HTR-8/SVneo (cell line): Measurements from ENCODE around the gene EFNA4.

Source experiments
- DNase-seq: peaks from one replicate; pipeline ENCODE4 v3.0.0; 2011; ENCODE audit warnings: low spot score, mixed read lengths; ENCODE audit not compliant: insufficient read length
- FAIRE-seq: peaks from 2 replicates; lab custom pipeline; 2011; peaks lifted over from hg19 to GRCh38; lab: Jason Lieb, UNC

Gene EFNA4, protein sequence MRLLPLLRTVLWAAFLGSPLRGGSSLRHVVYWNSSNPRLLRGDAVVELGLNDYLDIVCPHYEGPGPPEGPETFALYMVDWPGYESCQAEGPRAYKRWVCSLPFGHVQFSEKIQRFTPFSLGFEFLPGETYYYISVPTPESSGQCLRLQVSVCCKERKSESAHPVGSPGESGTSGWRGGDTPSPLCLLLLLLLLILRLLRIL

DNA sequence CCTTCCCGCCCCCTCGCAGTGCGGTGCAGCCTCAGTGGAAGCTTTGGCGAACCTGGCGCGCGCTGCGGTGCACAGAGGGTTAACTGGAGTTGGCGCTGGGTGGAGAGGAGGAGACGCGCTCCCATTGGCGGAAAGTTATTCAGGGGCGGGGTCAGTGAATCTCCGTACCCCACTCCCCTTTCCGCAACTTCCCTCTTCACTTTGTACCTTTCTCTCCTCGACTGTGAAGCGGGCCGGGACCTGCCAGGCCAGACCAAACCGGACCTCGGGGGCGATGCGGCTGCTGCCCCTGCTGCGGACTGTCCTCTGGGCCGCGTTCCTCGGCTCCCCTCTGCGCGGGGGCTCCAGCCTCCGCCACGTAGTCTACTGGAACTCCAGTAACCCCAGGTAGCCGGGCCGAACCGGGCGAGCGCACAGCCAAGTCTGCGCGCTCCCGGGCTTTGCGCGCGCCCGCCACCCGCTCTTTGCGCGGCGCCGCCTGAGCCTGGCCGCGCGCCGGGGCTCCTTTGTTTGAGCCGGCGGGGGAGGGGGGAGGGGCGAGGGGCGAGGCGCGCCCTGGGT lies at the start of gene EFNA4:
Gene EFNA4, plus strand, starts transcription at position 191 of the 561 bp plus-strand sequence. Its CDS starts 84 bp downstream, at position 275.
- DNase-seq (peak; percentile 86), FAIRE-seq (no peak)

GRCh38 chr1:155014709-155015508 lies 48.6 kb upstream of the EFNA4 start:
- no peak for DNase-seq
- FAIRE-seq: no peak

DNA sequence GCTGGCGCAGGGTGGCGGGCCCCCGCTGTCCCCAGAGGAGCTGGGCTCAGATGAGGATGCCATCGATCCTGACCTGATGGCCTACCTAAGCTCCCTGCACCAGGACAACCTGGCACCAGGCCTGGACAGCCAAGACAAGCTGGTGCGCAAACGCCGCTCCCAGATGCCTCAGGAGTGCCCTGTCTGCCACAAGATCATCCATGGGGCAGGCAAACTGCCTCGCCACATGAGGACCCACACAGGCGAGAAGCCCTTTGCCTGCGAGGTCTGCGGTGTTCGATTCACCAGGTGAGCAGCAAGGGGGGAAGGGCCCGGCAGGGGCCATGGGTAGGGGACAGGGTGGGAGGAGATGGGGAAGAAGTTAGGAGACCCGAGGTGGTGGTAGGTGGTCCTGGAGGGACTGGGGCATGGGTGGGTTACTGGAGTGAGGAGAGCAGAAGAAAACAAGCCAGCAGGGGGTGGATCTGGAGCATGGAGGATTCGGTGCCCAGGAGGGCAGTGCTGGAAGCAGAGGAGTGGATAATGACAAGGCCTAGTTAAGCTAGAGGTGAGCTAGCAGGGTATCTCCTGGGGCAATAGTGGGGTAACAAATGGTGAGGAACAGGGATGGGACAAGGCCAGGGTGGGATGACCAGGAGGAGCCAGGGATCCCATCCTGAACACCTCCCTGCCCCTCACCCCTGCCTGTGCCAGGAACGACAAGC lies 47.9 kb upstream of the EFNA4 start:
- FAIRE-seq: no peak
- no peak for DNase-seq

DNA sequence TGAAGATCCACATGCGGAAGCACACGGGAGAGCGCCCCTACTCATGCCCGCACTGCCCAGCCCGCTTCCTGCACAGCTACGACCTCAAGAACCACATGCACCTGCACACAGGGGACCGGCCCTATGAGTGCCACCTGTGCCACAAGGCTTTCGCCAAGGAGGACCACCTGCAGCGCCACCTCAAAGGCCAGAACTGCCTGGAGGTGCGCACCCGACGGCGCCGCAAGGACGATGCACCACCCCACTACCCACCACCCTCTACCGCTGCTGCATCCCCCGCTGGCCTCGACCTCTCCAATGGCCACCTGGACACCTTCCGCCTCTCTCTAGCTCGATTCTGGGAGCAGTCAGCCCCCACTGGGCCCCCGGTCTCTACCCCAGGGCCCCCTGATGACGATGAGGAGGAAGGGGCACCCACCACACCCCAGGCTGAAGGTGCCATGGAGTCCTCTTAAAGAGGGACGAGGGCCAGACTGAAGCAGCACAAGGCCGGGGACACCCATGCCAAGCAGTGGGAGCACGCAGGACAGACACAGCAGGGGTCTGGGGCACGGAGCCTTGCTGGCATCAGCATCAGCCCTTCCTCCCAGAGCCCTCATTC lies 47.2 kb upstream of the EFNA4 start:
- DNase-seq (no peak), FAIRE-seq (no peak)

GRCh38 chr1:155017041-155017945 lies 46.2 kb upstream of the EFNA4 start:
- DNase-seq (peak; percentile 79), FAIRE-seq (peak; percentile 90)

- DNase-seq: no peak
- FAIRE-seq: no peak
These were observed 45.6 kb upstream of the EFNA4 start for GRCh38 chr1:155017946-155018316.

DNA sequence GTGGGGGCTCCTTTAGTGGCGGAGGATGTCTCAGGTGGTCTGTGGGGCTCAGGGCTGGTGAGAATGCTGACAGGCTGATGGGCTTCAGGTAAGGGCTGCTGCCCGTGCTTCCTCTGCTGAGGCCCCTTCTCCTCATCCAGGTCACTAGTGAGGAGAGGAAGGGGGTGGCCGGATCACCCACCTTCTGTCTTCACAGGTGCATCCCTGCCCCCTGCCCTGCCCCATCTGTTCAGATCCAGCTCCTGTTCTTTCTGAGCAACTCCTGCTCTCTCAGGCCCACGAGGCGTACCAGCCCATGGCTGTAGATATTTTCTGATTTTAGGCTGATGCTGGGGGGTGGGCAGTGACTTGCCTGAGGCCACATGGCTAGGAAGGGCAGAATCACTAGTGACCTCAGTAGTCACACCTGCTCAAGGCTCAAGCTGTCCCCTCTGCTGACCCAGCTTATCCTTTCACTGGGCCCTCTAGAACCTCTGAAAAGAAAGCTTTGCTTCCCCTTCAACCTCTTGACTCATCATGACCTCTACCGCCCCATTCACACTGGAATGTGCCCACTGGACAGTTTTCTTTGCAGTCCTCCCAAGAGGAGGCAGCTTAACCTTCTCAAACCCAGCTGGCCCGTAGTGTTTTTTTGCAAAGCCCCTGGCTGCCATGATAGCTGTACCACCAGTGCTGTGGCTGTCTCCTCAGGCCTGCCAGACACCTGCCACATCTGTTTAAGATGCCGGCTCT lies 44.8 kb upstream of the EFNA4 start:
- FAIRE-seq: no peak
- no peak for DNase-seq

DNA sequence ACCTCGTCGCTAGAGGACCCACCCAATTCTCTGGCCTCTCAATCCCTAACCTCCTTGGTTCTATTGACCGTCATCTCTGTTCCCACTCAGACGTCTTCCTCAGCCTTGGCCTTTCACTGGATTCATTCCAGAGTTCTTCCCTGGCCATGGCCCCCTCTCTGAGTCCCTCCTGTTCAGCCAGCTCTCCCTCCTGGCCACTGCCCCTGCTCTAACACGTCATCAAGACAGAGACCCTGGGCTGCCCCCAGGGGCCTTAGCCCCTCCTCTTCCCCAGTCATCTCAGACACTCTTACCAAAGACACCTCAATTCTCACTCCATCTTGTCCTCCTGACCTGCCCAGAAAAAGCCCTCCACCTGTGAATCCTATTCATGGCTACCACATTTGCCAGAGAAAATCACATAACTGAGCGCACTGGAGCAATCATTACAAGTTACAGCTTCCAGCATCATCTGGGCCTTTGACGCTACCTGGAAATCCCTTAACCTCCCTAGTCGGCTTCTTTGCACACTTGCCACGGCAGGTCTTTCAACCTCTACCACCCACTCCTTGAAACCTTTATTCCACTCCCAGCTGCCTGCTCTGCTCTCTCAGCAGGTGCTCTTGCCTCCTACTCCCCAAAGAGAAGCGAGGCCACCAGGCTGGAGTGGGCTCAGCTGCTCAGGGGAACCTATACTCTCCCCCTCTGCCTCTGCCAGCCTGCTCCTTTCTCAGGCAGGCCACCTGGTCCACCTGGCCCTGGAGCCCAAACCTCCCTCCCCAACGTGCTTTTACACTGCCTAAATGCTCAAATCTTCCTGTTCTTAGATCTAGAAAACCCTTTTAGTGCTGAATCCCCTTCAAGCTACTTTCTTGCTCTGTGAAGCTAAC lies 43.9 kb upstream of the EFNA4 start:
- DNase-seq: no peak

GRCh38 chr1:155022136-155022926 lies 41.2 kb upstream of the EFNA4 start:
- FAIRE-seq (no peak), DNase-seq (no peak)

More for the DNA sequence above, 43.9 kb upstream of the EFNA4 start:
- FAIRE-seq: no peak

DNA sequence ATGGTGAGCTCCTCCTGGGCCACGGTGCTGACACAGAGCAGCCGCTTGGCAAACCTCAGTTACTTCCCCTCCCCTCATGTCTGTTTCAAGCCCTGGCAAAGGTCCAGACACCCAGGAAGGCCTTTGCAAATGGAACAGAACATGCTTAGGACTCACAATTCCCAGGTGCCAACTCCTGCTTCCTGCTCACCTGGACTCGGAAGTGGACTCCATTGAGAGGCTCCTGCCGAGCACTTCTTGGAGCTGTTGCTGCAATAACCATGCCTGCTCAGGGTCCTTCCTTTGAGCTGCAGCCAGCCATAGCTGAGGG lies 40.7 kb upstream of the EFNA4 start:
- FAIRE-seq (no peak), DNase-seq (no peak)

DNA sequence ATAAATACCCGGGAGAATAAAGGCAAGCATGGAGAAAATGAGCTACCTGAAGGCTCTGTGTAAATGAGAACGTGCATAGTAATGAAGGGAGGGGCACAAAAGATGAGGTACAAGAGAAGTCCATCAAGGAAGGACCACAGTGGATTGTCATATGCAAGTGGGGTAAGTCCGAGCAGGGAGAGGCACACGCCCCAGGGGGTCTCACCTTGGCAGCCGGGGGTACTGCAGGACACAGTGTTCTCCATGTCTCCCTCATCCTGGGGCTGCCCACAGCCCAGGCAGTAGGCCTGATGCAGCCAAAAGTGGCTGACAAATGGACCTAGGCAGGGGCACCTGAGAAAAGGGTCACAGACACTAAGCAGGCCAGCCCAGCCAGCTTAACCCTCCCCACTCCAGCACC lies 39.9 kb upstream of the EFNA4 start:
- no peak for FAIRE-seq
- DNase-seq: no peak

- FAIRE-seq (no peak), DNase-seq (no peak)
These were observed 39.2 kb upstream of the EFNA4 start for GRCh38 chr1:155024315-155024714.

- DNase-seq (no peak), FAIRE-seq (no peak)
These were observed 37.4 kb upstream of the EFNA4 start for GRCh38 chr1:155026154-155026553.

DNA sequence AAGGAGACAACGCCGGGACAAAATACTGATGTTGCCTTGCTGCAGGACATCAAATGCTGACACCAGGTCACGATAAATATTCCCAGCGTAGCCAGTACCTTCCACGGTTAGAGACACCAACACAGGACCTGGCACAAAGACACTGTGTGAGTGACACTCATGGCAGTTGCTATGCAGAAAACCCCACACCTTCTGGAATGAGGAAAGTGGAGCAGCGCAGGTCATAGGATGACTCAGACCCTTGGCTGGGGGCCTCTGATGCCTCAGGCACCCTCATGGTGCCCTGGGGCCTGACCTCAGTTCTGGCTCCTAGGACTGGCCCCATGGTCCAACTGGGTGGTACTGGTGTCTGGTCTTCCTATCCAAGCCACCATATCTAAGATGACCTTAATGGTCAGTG lies 37.0 kb upstream of the EFNA4 start:
- DNase-seq (no peak), FAIRE-seq (no peak)

DNA sequence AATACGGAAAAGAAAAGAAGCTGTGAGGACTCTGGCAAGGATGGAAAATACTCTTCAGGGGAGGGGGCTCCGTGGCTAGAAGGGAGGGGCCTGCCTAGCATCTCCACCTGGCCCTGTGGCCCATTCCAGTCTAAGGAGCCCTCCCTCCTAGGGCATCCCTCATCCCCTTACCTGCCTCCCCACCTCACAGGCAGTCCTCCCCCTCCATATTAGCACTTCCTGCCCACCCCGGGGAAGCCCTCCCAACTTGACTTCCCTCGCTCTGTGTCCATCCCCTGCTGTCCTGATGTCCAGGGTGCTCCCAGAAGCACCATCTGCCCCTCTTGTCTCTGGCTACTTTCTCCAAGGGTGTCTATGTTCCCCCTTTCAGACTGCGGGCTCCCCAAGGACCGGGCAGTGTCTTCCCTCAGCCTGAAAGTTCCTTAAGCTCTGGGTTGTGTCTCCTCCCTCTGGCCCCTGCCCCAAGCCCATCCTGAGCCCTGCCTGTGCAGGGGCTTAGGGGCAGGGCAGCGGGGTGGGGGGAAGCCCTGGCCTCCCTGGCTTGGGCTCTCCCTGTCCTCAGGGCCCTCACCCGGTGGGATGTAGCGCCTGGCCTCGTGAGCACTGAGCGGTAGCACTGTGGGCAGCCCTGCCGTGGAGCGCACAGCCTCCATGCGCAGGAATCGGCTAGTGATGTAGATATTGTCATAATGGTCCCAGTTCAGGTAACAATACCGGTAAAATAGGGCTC lies 33.9 kb upstream of the EFNA4 start:
- no peak for FAIRE-seq
- no peak for DNase-seq

DNA sequence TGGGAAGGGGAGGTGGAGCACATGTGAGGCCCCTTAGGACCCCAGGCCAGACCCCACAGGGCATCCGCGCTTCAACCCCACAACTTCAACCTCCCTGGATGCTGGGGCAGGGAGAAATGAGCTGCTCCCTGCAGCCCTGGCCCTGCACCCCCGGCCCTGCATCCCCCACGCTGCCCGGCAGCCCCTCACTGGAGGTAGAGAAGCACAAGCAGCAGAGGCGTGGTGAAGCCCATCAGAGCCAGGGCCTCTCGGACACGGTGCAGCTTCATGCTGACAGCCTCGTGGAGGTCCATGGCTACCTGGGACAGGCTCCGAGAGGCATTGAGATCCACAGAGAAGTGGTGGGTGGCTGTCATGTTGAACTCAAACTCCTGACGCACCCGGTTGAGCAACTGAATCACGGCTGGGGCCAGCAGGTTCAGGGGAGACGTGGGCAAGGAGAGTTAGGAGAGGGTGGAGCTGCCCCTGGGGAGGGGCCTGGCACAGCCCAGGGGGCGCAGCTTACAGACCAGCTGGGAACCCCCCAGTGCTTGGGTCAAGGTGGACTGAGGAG lies 33.2 kb upstream of the EFNA4 start:
- FAIRE-seq: no peak

More for the DNA sequence above, 33.2 kb upstream of the EFNA4 start:
- no peak for DNase-seq
